H9 (cell line): ENCODE data around the gene TAF8. TPM values are rescaled to one million over a fixed set of nuclear protein-coding genes. Genes with fewer than 3 reads are reported as not detected.

Source experiments
- DNase-seq: peaks from one replicate; pipeline ENCODE4 v3.0.0-alpha.2; 2017
- H2AFZ ChIP-seq: one replicate; pipeline ENCODE4 v1.6.1; 2013; ENCODE audit warnings: mild to moderate bottlenecking, low read length, control low read depth, moderate library complexity
- H2AK5ac ChIP-seq: 2 replicates; pipeline ENCODE4 v1.6.1; 2013; ENCODE audit warnings: low read length, control low read depth, mixed read lengths; ENCODE audit not compliant: insufficient read length
- H2BK120ac ChIP-seq: one replicate; pipeline ENCODE4 v1.6.1; 2013; ENCODE audit warnings: low read depth, mild to moderate bottlenecking, low read length, control low read depth, inconsistent platforms; ENCODE audit not compliant: poor library complexity, severe bottlenecking
- H2BK12ac ChIP-seq: 2 replicates; pipeline ENCODE4 v1.6.1; 2013; ENCODE audit warnings: low read length, control low read depth, mixed read lengths, low read depth; ENCODE audit not compliant: insufficient read length
- H2BK15ac ChIP-seq: 2 replicates; pipeline ENCODE4 v1.6.1; 2013; ENCODE audit warnings: low read depth, low read length, control low read depth
- H2BK20ac ChIP-seq: one replicate; pipeline ENCODE4 v1.6.1; 2013; ENCODE audit warnings: low read depth, mild to moderate bottlenecking, low read length, control low read depth, inconsistent platforms; ENCODE audit not compliant: poor library complexity, severe bottlenecking
- H2BK5ac ChIP-seq: 2 replicates; pipeline ENCODE4 v1.6.1; 2013; ENCODE audit warnings: low read length, control low read depth, mixed read lengths; ENCODE audit not compliant: insufficient read length
- H3K14ac ChIP-seq: 2 replicates; pipeline ENCODE4 v1.6.1; 2013; ENCODE audit warnings: low read length, control low read depth; ENCODE audit not compliant: insufficient read depth
- H3K18ac ChIP-seq: 2 replicates; pipeline ENCODE4 v1.6.1; 2013; ENCODE audit warnings: low read depth, mild to moderate bottlenecking, mixed read lengths, low read length, control low read depth; ENCODE audit not compliant: insufficient read length
- H3K23ac ChIP-seq: 2 replicates; pipeline ENCODE4 v1.6.1; 2013; ENCODE audit warnings: low read length, control low read depth, mixed read lengths, low read depth; ENCODE audit not compliant: insufficient read length
- H3K23me2 ChIP-seq: 2 replicates; pipeline ENCODE4 v1.6.1; 2013; ENCODE audit warnings: low read depth, mild to moderate bottlenecking, mixed read lengths, low read length, control low read depth; ENCODE audit not compliant: insufficient read length, poor library complexity, severe bottlenecking
- H3K27ac ChIP-seq: 2 replicates; pipeline ENCODE4 v1.5.1; 2013; ENCODE audit warnings: low read length, control low read depth, mixed read lengths, low read depth; ENCODE audit not compliant: insufficient read length
- H3K27me3 ChIP-seq: 2 replicates; pipeline ENCODE4 v1.6.1; 2013; ENCODE audit warnings: low read length, control low read depth, inconsistent platforms; ENCODE audit not compliant: insufficient read depth
- H3K4ac ChIP-seq: 2 replicates; pipeline ENCODE4 v1.6.1; 2013; ENCODE audit warnings: low read depth, mild to moderate bottlenecking, control low read depth, inconsistent platforms, low read length, moderate library complexity
- H3K4me1 ChIP-seq: 2 replicates; pipeline ENCODE4 v1.6.1; 2013; ENCODE audit warnings: low read length, control low read depth, inconsistent platforms; ENCODE audit not compliant: insufficient read depth
- H3K4me2 ChIP-seq: 2 replicates; pipeline ENCODE4 v1.6.1; 2013; ENCODE audit warnings: low read length, control low read depth, mixed read lengths; ENCODE audit not compliant: insufficient read length, insufficient read depth
- H3K56ac ChIP-seq: 2 replicates; pipeline ENCODE4 v1.6.1; 2013; ENCODE audit warnings: low read depth, mild to moderate bottlenecking, mixed read lengths, low read length, control low read depth; ENCODE audit not compliant: insufficient read length
- H3K79me1 ChIP-seq: 2 replicates; pipeline ENCODE4 v1.6.1; 2013; ENCODE audit warnings: low read depth, mild to moderate bottlenecking, moderate library complexity, low read length, control low read depth, inconsistent platforms; ENCODE audit not compliant: insufficient read depth, poor library complexity, severe bottlenecking
- H3K79me2 ChIP-seq: 2 replicates; pipeline ENCODE4 v1.6.1; 2013; ENCODE audit warnings: low read length, control low read depth, inconsistent platforms; ENCODE audit not compliant: insufficient read depth
- H3K9ac ChIP-seq: 2 replicates; pipeline ENCODE4 v1.6.1; 2013; ENCODE audit warnings: low read length, control low read depth, mixed read lengths; ENCODE audit not compliant: insufficient read length; ENCODE audit errors: extremely low read depth
- H3K9me3 ChIP-seq: one replicate; pipeline ENCODE4 v1.6.1; 2013; ENCODE audit warnings: low read depth, low read length, inconsistent platforms; ENCODE audit not compliant: control insufficient read depth
- H3T11ph ChIP-seq: one replicate; pipeline ENCODE4 v1.6.1; 2013; ENCODE audit warnings: mild to moderate bottlenecking, low read length, control low read depth, inconsistent platforms
- H4K20me1 ChIP-seq: one replicate; pipeline ENCODE4 v1.6.1; 2013; ENCODE audit not compliant: control insufficient read depth, insufficient read length, insufficient read depth
- H4K5ac ChIP-seq: 2 replicates; pipeline ENCODE4 v1.6.1; 2013; ENCODE audit warnings: low read depth, mild to moderate bottlenecking, mixed read lengths, low read length, control low read depth; ENCODE audit not compliant: insufficient read length
- H4K8ac ChIP-seq: replicated peaks from 2 replicates; pipeline ENCODE4 v1.6.1; 2013; ENCODE audit warnings: low read length, control low read depth, mixed read lengths, low read depth; ENCODE audit not compliant: insufficient read length
- H4K91ac ChIP-seq: 2 replicates; pipeline ENCODE4 v1.6.1; 2013; ENCODE audit warnings: low read depth, mild to moderate bottlenecking, moderate library complexity, mixed read lengths, low read length, control low read depth; ENCODE audit not compliant: insufficient read length
- H3K27ac Mint-ChIP-seq, 3 experiments: 2 replicates in 2 of 3; 3 replicates in 1 of 3; pipeline ENCODE4 v1.8.0; 2020 to 2021; ENCODE audit warnings: mixed read lengths in 3 of 3, mild to moderate bottlenecking in 1 of 3, moderate library complexity in 1 of 3
- H3K27me3 Mint-ChIP-seq: 2 replicates; pipeline ENCODE4 v1.8.0; 2021; ENCODE audit warnings: low read depth, mild to moderate bottlenecking, moderate library complexity, mixed read lengths
- H3K36me3 Mint-ChIP-seq, 3 experiments: 2 replicates in 2 of 3; 3 replicates in 1 of 3; pipeline ENCODE4 v1.8.0; 2020 to 2021; ENCODE audit warnings: low read depth in 3 of 3, mixed read lengths in 3 of 3; ENCODE audit not compliant: insufficient read depth in 1 of 3
- H3K4me1 Mint-ChIP-seq, 2 experiments: 2 replicates each; pipeline ENCODE4 v1.8.0; 2020; ENCODE audit warnings: mixed read lengths in 2 of 2
- H3K4me3 Mint-ChIP-seq, 2 experiments: 2 replicates in 1 of 2; 3 replicates in 1 of 2; pipeline ENCODE4 v1.8.0; 2020 to 2021; ENCODE audit warnings: mild to moderate bottlenecking in 2 of 2, mixed read lengths in 2 of 2, moderate library complexity in 1 of 2
- H3K9me3 Mint-ChIP-seq, 2 experiments: 2 replicates in 1 of 2; 3 replicates in 1 of 2; pipeline ENCODE4 v1.8.0; 2020; ENCODE audit warnings: mild to moderate bottlenecking in 2 of 2, mixed read lengths in 2 of 2, moderate library complexity in 1 of 2
- WGBS: extraction: QIAGEN DNeasy Blood & Tissue Kit; methylation state at CpG from one replicate; pipeline ENCODE4 v1.1.7; 2013; ENCODE audit warnings: missing lambda C conversion rate, low lambda C conversion rate, mixed read lengths; ENCODE audit not compliant: insufficient read length; ENCODE audit errors: extremely low coverage; 5-methylcytosine and 5-hydroxymethylcytosine counted together
- total RNA-seq: library from RNA; stranded (reverse); gene quantifications from 2 replicates; pipeline ENCODE4 v1.2.1, GENCODE V29; 2021
- TF ChIP-seq, protein P1 (sequence below): fragments of 200-600 bp; sonication (generic); conservative IDR thresholded peaks from 3 replicates; pipeline ENCODE4 v1.8.0; 2021; ENCODE audit warnings: antibody characterized with exemption, mild to moderate bottlenecking

TAF8 gene
- total RNA-seq, 1 experiment from 2014 or later = 30.4 TPM

DNA sequence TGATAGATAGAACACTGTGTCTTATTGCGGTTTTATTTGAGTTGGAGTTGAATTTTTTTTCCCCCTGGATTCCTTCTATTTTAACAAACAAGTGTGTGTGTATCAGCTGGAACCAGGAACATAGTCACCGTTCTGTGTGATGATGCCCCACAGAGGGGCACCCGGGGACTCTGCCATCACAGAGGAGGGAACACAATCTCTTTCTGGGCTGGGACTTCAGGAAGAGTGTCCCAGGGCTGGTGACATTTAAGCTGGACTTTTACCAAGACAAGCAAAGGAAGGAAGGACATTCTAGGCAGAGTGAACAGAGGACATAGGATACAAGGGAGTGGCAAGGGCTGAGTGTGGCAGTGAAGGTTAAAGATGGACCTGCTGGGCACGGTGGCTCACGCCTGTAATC is 33.2 kb downstream of the TAF8 start:
- Mint-ChIP-seq H3K27me3 (peaks cover 28% of the 10 kb centered on the region), H3K4me1 (peaks cover 11 to 18% of the 10 kb centered on the region in 2 experiments), H3K36me3 (peaks cover 3 to 17% (median 11%) of the 10 kb centered on the region in 3 experiments; a peak in 4 of 7 replicates), H3K9me3 (no peaks in the 10 kb centered on the region), H3K27ac (no peak overlapping the region), H3K4me3 (no peak overlapping the region)
- H3K4ac ChIP-seq = no peak overlapping the region
- no peak overlapping the region for H4K8ac ChIP-seq
- H2BK5ac ChIP-seq = no peak overlapping the region
- H3K23me2 ChIP-seq = no peaks in the 10 kb centered on the region
- H3K18ac ChIP-seq = no peak overlapping the region
- H3K56ac ChIP-seq = no peak overlapping the region
- no peak overlapping the region for H3K4me2 ChIP-seq
- no peaks in the 10 kb centered on the region for H3K27me3 ChIP-seq
- no peak overlapping the region for H3K9ac ChIP-seq
- H4K20me1 ChIP-seq = no peaks in the 10 kb centered on the region
- H2AK5ac ChIP-seq = no peak overlapping the region
- TF ChIP-seq, protein P1, sequence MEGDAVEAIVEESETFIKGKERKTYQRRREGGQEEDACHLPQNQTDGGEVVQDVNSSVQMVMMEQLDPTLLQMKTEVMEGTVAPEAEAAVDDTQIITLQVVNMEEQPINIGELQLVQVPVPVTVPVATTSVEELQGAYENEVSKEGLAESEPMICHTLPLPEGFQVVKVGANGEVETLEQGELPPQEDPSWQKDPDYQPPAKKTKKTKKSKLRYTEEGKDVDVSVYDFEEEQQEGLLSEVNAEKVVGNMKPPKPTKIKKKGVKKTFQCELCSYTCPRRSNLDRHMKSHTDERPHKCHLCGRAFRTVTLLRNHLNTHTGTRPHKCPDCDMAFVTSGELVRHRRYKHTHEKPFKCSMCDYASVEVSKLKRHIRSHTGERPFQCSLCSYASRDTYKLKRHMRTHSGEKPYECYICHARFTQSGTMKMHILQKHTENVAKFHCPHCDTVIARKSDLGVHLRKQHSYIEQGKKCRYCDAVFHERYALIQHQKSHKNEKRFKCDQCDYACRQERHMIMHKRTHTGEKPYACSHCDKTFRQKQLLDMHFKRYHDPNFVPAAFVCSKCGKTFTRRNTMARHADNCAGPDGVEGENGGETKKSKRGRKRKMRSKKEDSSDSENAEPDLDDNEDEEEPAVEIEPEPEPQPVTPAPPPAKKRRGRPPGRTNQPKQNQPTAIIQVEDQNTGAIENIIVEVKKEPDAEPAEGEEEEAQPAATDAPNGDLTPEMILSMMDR = no peak
- no peak overlapping the region for H2BK15ac ChIP-seq
- no peak for DNase-seq
- H2BK12ac ChIP-seq = no peak overlapping the region
- no peaks in the 10 kb centered on the region for H3K9me3 ChIP-seq
- WGBS = no CpG with 5 or more reads among the region's 5 CpGs
- H3K79me1 ChIP-seq = no peaks in the 10 kb centered on the region
- H3K79me2 ChIP-seq = no peaks in the 10 kb centered on the region
- no peak overlapping the region for H3T11ph ChIP-seq
- H3K27ac ChIP-seq = no peak overlapping the region
- no peak overlapping the region for H3K23ac ChIP-seq
- H2BK20ac ChIP-seq = no peak overlapping the region
- no peak overlapping the region for H4K91ac ChIP-seq
- no peak overlapping the region for H3K14ac ChIP-seq
- H4K5ac ChIP-seq = no peak overlapping the region
- no peaks in the 10 kb centered on the region; the same call in 1 of the 2 replicates for H3K4me1 ChIP-seq
- H2AFZ ChIP-seq = no peak overlapping the region
- no peak overlapping the region for H2BK120ac ChIP-seq
